ENCODE measurements around the gene MACF1. TPM values are rescaled to one million over a fixed set of nuclear protein-coding genes. Genes with fewer than 3 reads are reported as not detected.

Gene MACF1
- total RNA-seq, 1 experiment from 2014 or later, result 104 TPM

- no TSS peak for BruUV-seq (replicated peaks)
- no peaks in the 10 kb centered on the region for H3K4me1 ChIP-seq
These were observed 50.7 kb downstream of the MACF1 start for GRCh38 chr1:39255222-39255621.

GRCh38 chr1:39258146-39258924 lies 53.8 kb downstream of the MACF1 start:
- DNase-seq, result peak; percentile 55 to 70
- CTCF ChIA-PET, result interaction anchor here (0.6 to 2.2 kb wide), 16 partner anchors 10 to 166 kb away, joined by 3 to 103 read pairs (median 4); partner anchors contain the start of gene MACF1
- TF ChIP-seq, protein P1, sequence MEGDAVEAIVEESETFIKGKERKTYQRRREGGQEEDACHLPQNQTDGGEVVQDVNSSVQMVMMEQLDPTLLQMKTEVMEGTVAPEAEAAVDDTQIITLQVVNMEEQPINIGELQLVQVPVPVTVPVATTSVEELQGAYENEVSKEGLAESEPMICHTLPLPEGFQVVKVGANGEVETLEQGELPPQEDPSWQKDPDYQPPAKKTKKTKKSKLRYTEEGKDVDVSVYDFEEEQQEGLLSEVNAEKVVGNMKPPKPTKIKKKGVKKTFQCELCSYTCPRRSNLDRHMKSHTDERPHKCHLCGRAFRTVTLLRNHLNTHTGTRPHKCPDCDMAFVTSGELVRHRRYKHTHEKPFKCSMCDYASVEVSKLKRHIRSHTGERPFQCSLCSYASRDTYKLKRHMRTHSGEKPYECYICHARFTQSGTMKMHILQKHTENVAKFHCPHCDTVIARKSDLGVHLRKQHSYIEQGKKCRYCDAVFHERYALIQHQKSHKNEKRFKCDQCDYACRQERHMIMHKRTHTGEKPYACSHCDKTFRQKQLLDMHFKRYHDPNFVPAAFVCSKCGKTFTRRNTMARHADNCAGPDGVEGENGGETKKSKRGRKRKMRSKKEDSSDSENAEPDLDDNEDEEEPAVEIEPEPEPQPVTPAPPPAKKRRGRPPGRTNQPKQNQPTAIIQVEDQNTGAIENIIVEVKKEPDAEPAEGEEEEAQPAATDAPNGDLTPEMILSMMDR (IDR thresholded peaks at IDR 0.05; ENCODE audit: insufficient read depth in 1 of 2, low read depth in 1 of 2, low read length in 1 of 2, severe bottlenecking in 1 of 2, unreplicated experiment in 1 of 2), result peak; percentile 62 to 75

More at GRCh38 chr1:39255222-39255621, 50.7 kb downstream of the MACF1 start:
- no peak for DNase-seq
- ChIA-PET POLR2A (no interaction called here), CTCF (no interaction called here)
- TF ChIP-seq, protein P1 (IDR thresholded peaks at IDR 0.05; ENCODE audit: insufficient read depth in 1 of 2, low read depth in 1 of 2, low read length in 1 of 2, severe bottlenecking in 1 of 2, unreplicated experiment in 1 of 2), result no peak
- no peaks in the 10 kb centered on the region for H3K9me3 ChIP-seq
- H3K27me3 ChIP-seq (replicated peaks; ENCODE audit: control insufficient read depth, insufficient read depth, low read length), result no peaks in the 10 kb centered on the region
- no peaks in the 10 kb centered on the region for H3K4me1 Mint-ChIP-seq (ENCODE audit: low read depth, unreplicated experiment)
- H3K27ac Mint-ChIP-seq (ENCODE audit: unreplicated experiment), result no peak overlapping the region
- H3K9me3 Mint-ChIP-seq (ENCODE audit: unreplicated experiment), result no peaks in the 10 kb centered on the region
- no peaks in the 10 kb centered on the region for H3K36me3 ChIP-seq (ENCODE audit: control insufficient read depth, insufficient read depth, low read length)
- no peak overlapping the region for H3K4me3 Mint-ChIP-seq (ENCODE audit: unreplicated experiment)
- H3K27me3 Mint-ChIP-seq (ENCODE audit: insufficient read depth, unreplicated experiment), result no peaks in the 10 kb centered on the region
- H3K36me3 Mint-ChIP-seq (ENCODE audit: insufficient read depth, unreplicated experiment), result peaks cover 7% of the 10 kb centered on the region
- intact Hi-C loops (cut with micrococcal nuclease; ENCODE audit: unreplicated experiment), result no loop called here
- no peak overlapping the region for H3K4me3 ChIP-seq (ENCODE audit: low read depth, low read length)

DNA sequence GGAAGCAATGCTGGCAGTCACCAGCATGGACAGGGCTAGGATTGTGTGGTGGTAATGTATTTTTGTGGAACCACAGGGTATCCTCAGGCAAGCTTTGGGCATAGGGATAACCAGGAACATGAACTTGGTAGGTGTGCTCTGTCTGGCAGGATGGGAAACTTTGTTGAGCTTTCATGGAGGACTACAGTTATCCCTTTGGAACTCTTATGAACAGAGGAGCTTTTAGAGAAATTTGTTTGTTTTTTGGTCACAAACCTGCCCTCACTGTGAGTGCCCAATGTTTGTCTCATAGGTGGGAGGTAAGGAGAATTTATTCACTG lies 54.4 kb downstream of the MACF1 start:
- no peaks in the 10 kb centered on the region for H3K4me1 ChIP-seq
- Mint-ChIP-seq H3K27me3 (ENCODE audit: insufficient read depth, unreplicated experiment) (no peaks in the 10 kb centered on the region), H3K27ac (ENCODE audit: unreplicated experiment) (no peak overlapping the region), H3K4me3 (ENCODE audit: unreplicated experiment) (no peak overlapping the region), H3K9me3 (ENCODE audit: unreplicated experiment) (no peaks in the 10 kb centered on the region), H3K36me3 (ENCODE audit: insufficient read depth, unreplicated experiment) (peaks cover 12% of the 10 kb centered on the region), H3K4me1 (ENCODE audit: low read depth, unreplicated experiment) (no peaks in the 10 kb centered on the region)
- ChIA-PET CTCF (interaction anchor here (0.9 to 2.2 kb wide), 12 partner anchors 9 to 167 kb away, joined by 3 to 103 read pairs (median 4); partner anchors contain the start of gene MACF1), POLR2A (no interaction called here)
- H3K36me3 ChIP-seq (ENCODE audit: control insufficient read depth, insufficient read depth, low read length), result no peaks in the 10 kb centered on the region
- no peak overlapping the region for H3K4me3 ChIP-seq (ENCODE audit: low read depth, low read length)
- H3K9me3 ChIP-seq, result no peaks in the 10 kb centered on the region
- no TSS peak for BruUV-seq (replicated peaks)
- intact Hi-C loops (cut with micrococcal nuclease; ENCODE audit: unreplicated experiment), result loop anchor here (1.0 kb wide), 5 partner anchors 45 to 161 kb away; no protein-coding TSS in a partner anchor
- no peaks in the 10 kb centered on the region for H3K27me3 ChIP-seq (replicated peaks; ENCODE audit: control insufficient read depth, insufficient read depth, low read length)
- DNase-seq, result no peak
- TF ChIP-seq, protein P1 (IDR thresholded peaks at IDR 0.05; ENCODE audit: insufficient read depth in 1 of 2, low read depth in 1 of 2, low read length in 1 of 2, severe bottlenecking in 1 of 2, unreplicated experiment in 1 of 2), result no peak

More at GRCh38 chr1:39258146-39258924, 53.8 kb downstream of the MACF1 start:
- Mint-ChIP-seq H3K4me3 (ENCODE audit: unreplicated experiment) (no peak overlapping the region), H3K27me3 (ENCODE audit: insufficient read depth, unreplicated experiment) (no peaks in the 10 kb centered on the region), H3K36me3 (ENCODE audit: insufficient read depth, unreplicated experiment) (peaks cover 12% of the 10 kb centered on the region), H3K9me3 (ENCODE audit: unreplicated experiment) (no peaks in the 10 kb centered on the region), H3K4me1 (ENCODE audit: low read depth, unreplicated experiment) (no peaks in the 10 kb centered on the region), H3K27ac (ENCODE audit: unreplicated experiment) (no peak overlapping the region)
- no peaks in the 10 kb centered on the region for H3K4me1 ChIP-seq
- no TSS peak for BruUV-seq (replicated peaks)
- no peaks in the 10 kb centered on the region for H3K9me3 ChIP-seq
- intact Hi-C loops (cut with micrococcal nuclease; ENCODE audit: unreplicated experiment), result loop anchor here (1.0 kb wide), 5 partner anchors 44 to 160 kb away; no protein-coding TSS in a partner anchor
- H3K27me3 ChIP-seq (replicated peaks; ENCODE audit: control insufficient read depth, insufficient read depth, low read length), result no peaks in the 10 kb centered on the region
- H3K36me3 ChIP-seq (ENCODE audit: control insufficient read depth, insufficient read depth, low read length), result no peaks in the 10 kb centered on the region
- POLR2A ChIA-PET, result no interaction called here
- H3K4me3 ChIP-seq (ENCODE audit: low read depth, low read length), result no peak overlapping the region

Data from Caco-2 (cell line).